PC-9 (cell line): ENCODE data around the gene STK16. TPM values are rescaled to one million over a fixed set of nuclear protein-coding genes. Genes with fewer than 3 reads are reported as not detected.

Source experiments
- BruUV-seq: library from RNA; stranded (reverse); fragments of 400-500 nt; replicated peaks from 2 replicates; lab custom pipeline; 2021; lab: Mats Ljungman, UMichigan
- CTCF ChIA-PET: fragments of 300-600 bp; sonication (Branson Sonifier 250); formaldehyde crosslinking; loops from one replicate; lab custom pipeline; 2022; ENCODE audit warnings: antibody characterized with exemption; lab: Charles Lee
- POLR2A ChIA-PET: fragments of 300-600 bp; sonication (Branson Sonifier 250); formaldehyde crosslinking; loops from one replicate; lab custom pipeline; 2022; ENCODE audit warnings: antibody characterized with exemption; ENCODE audit not compliant: unreplicated experiment; lab: Charles Lee
- DNase-seq, 2 experiments: peaks; one replicate each; pipeline versions ENCODE4 v3.0.0 to v3.0.0-alpha.2; 2015 to 2022; ENCODE audit warnings: mixed read lengths in 1 of 2
- H2AFZ ChIP-seq: fragments of 200-600 bp; sonication (generic); 2 replicates; pipeline ENCODE4 v1.8.1; 2017; ENCODE audit warnings: antibody characterized with exemption
- H3F3A ChIP-seq: fragments of 200-600 bp; sonication (generic); 2 replicates; pipeline ENCODE4 v1.8.1; 2017; ENCODE audit warnings: antibody characterized with exemption, mild to moderate bottlenecking, low read depth; ENCODE audit not compliant: insufficient read depth
- H3K27ac ChIP-seq: fragments of 200-600 bp; sonication (generic); 2 replicates; pipeline ENCODE4 v1.6.1; 2016; ENCODE audit warnings: mixed run types
- H3K27me3 ChIP-seq: fragments of 200-600 bp; sonication (generic); 2 replicates; pipeline ENCODE4 v1.6.1; 2016; ENCODE audit warnings: low read depth, mixed run types; ENCODE audit not compliant: insufficient read depth
- H3K36me3 ChIP-seq: fragments of 200-600 bp; sonication (generic); 2 replicates; pipeline ENCODE4 v1.6.1; 2016; ENCODE audit warnings: low read depth, mixed run types
- H3K4me1 ChIP-seq: fragments of 200-600 bp; sonication (generic); replicated peaks from 2 replicates; pipeline ENCODE4 v1.6.1; 2016; ENCODE audit warnings: mixed run types; ENCODE audit not compliant: insufficient read depth
- H3K4me2 ChIP-seq: fragments of 200-600 bp; sonication (generic); 2 replicates; pipeline ENCODE4 v1.6.1; 2017; ENCODE audit warnings: mixed run types
- H3K4me3 ChIP-seq: fragments of 200-600 bp; sonication (generic); 2 replicates; pipeline ENCODE4 v1.6.1; 2016; ENCODE audit warnings: mixed run types
- H3K79me2 ChIP-seq: fragments of 200-600 bp; sonication (generic); 2 replicates; pipeline ENCODE4 v1.6.1; 2017; ENCODE audit warnings: low read depth, mixed run types
- H3K9me2 ChIP-seq: fragments of 200-600 bp; sonication (generic); 2 replicates; pipeline ENCODE4 v1.8.1; 2017; ENCODE audit warnings: mild to moderate bottlenecking; ENCODE audit not compliant: insufficient read depth
- H3K9me3 ChIP-seq: fragments of 200-600 bp; sonication (generic); 2 replicates; pipeline ENCODE4 v1.8.1; 2016; ENCODE audit warnings: low read depth; ENCODE audit not compliant: insufficient read depth
- H4K20me1 ChIP-seq: fragments of 200-600 bp; sonication (generic); 2 replicates; pipeline ENCODE4 v1.8.1; 2017; ENCODE audit not compliant: insufficient read depth
- CTCF ChIP-seq: fragments of 200-600 bp; sonication (generic); conservative IDR thresholded peaks from 2 replicates; pipeline ENCODE4 v1.6.1; 2017; ENCODE audit warnings: mixed run types, antibody characterized with exemption, mild to moderate bottlenecking, moderate library complexity
- EZH2 ChIP-seq: fragments of 200-600 bp; sonication (generic); IDR thresholded peaks from 2 replicates; pipeline ENCODE4 v1.8.0; 2017; ENCODE audit warnings: antibody characterized with exemption, low read depth
- intact Hi-C: fragments of 100-400 bp; cut with micrococcal nuclease; formaldehyde crosslinking; loops from one replicate; pipeline ENCODE4 v1.10.0; 2022; ENCODE audit not compliant: unreplicated experiment
- total RNA-seq: library from RNA; stranded (reverse); gene quantifications from 2 replicates; pipeline ENCODE4 v1.2.3, GENCODE V29; 2021

The STK16 gene
- total RNA-seq, 1 experiment from 2014 or later, result 39.6 TPM

- no peak for DNase-seq
- POLR2A ChIA-PET, result interaction anchor here (0.5 to 1.6 kb wide), 5 partner anchors 26 to 204 kb away, joined by 4 to 16 read pairs (median 7); partner anchors contain the start of gene DNAJB2
- Histone ChIP-seq H3K36me3 (0 out of 2 replicates have a peak, but pooled peaks cover 9% of the 10 kb centered on the region), H3K9me2 (no peaks in the 10 kb centered on the region), H3K4me2 (peak overlapping the region; percentile 73), H3K4me3 (0 out of 2 replicates have a peak overlapping the region, but pooled peaks have one; percentile 7), H3K27me3 (no peaks in the 10 kb centered on the region), H4K20me1 (no peaks in the 10 kb centered on the region), H3K27ac (peak overlapping the region; percentile 78), H3K9me3 (no peaks in the 10 kb centered on the region), H3K79me2 (peaks cover 53% of the 10 kb centered on the region), H3K4me1 (peaks cover 66% of the 10 kb centered on the region), H2AFZ (no peak overlapping the region), H3F3A (peaks cover 44% of the 10 kb centered on the region)
- BruUV-seq, result no TSS peak
- TF ChIP-seq EZH2 (no peak), CTCF (no peak)
- intact Hi-C loops, result loop anchor here (1.0 to 2.0 kb wide), 6 partner anchors 20 to 72 kb away; partner anchors contain the start of genes ANKZF1, ATG9A, CNPPD1 and DNAJB2
- CTCF ChIA-PET, result interaction anchor here (1.1 to 1.8 kb wide), 3 partner anchors 26 to 46 kb away, joined by 5 to 13 read pairs (median 6); no protein-coding TSS in a partner anchor
Measured at GRCh38 chr2:219248845-219249202, 3.5 kb downstream of the STK16 start.

- DNase-seq, result peak; percentile 81 to 86
- Histone ChIP-seq H4K20me1 (no peaks in the 10 kb centered on the region), H3K36me3 (0 out of 2 replicates have a peak, but pooled peaks cover 9% of the 10 kb centered on the region), H3K9me2 (no peaks in the 10 kb centered on the region), H3K79me2 (peaks cover 53% of the 10 kb centered on the region), H3F3A (peaks cover 44% of the 10 kb centered on the region), H3K4me3 (peak overlapping the region; percentile 21; the same call in 1 of the 2 replicates), H3K27me3 (no peaks in the 10 kb centered on the region), H3K9me3 (no peaks in the 10 kb centered on the region), H3K4me2 (peak overlapping the region; percentile 73), H3K27ac (peak overlapping the region; percentile 78), H2AFZ (no peak overlapping the region), H3K4me1 (peaks cover 66% of the 10 kb centered on the region)
- ChIA-PET CTCF (interaction anchor here (0.8 to 1.2 kb wide), 3 partner anchors 25 to 274 kb away, joined by 3 to 13 read pairs (median 5); no protein-coding TSS in a partner anchor), POLR2A (interaction anchor here (0.5 to 1.6 kb wide), 8 partner anchors 12 to 203 kb away, joined by 4 to 16 read pairs (median 6); partner anchors contain the start of genes ANKZF1 and DNAJB2)
- intact Hi-C loops, result loop anchor here (1.0 to 2.0 kb wide), 6 partner anchors 20 to 73 kb away; partner anchors contain the start of genes ANKZF1, ATG9A, CNPPD1 and DNAJB2
- BruUV-seq, result no TSS peak
- no peak for TF ChIP-seq EZH2
- no peak for TF ChIP-seq CTCF
Measured at GRCh38 chr2:219249203-219249980, 4.1 kb downstream of the STK16 start.

- intact Hi-C loops, result no loop called here
- ChIA-PET POLR2A (interaction anchor here (0.6 to 1.6 kb wide), 3 partner anchors 12 to 43 kb away, joined by 4 to 15 read pairs (median 6); partner anchors contain the start of gene DNAJB2), CTCF (interaction anchor here (0.8 to 1.1 kb wide), 2 partner anchors 45 to 273 kb away, joined by 3 to 13 read pairs; no protein-coding TSS in a partner anchor)
- Histone ChIP-seq H3K36me3 (0 out of 2 replicates have a peak, but pooled peaks cover 9% of the 10 kb centered on the region), H3K4me3 (peak overlapping the region; percentile 21; the same call in 1 of the 2 replicates), H3K27me3 (no peaks in the 10 kb centered on the region), H3K4me1 (peaks cover 70% of the 10 kb centered on the region), H3K27ac (peak overlapping the region; percentile 78), H3F3A (peaks cover 44% of the 10 kb centered on the region), H3K9me3 (no peaks in the 10 kb centered on the region), H2AFZ (no peak overlapping the region), H3K4me2 (peak overlapping the region; percentile 73), H4K20me1 (no peaks in the 10 kb centered on the region), H3K9me2 (no peaks in the 10 kb centered on the region), H3K79me2 (peaks cover 53% of the 10 kb centered on the region)
- TF ChIP-seq EZH2, result no peak
- TF ChIP-seq CTCF, result no peak
- BruUV-seq, result no TSS peak
- DNase-seq, result no peak
Measured at GRCh38 chr2:219250049-219250781, 4.9 kb downstream of the STK16 start.
